Measurements from ENCODE around the gene TMEM41A.
"Not testable (repeated sequence)": the region's sequence is repeated elsewhere in the genome, so short reads cannot be mapped to it uniquely, and the experiment has no call there.

TMEM41A gene

DNA sequence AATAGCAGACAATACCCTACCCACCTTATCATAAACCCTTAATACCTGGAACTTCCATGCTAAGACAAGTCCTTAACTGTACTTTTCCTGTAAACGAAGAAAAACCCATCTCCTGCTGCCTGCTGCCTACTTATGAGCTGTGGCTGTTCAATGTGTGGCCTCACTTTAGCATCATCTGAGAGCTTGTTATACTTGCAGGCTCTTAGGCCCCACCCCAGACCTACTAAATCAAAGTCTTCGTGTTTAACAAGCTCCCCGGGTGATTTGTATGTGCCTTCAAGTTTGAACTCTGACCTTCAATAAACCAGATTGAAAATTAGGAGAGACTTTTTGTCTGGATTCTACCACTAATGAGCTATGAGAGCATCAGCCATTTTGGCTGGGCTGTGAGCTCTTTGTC is 29.3 kb downstream of the TMEM41A start:
- no peak for TF ChIP-seq ZNF274 (IDR thresholded peaks at IDR 0.05; ENCODE audit: low read depth, low read length)
- no peak overlapping the region for H3K4me3 ChIP-seq (ENCODE audit: low read length)

DNA sequence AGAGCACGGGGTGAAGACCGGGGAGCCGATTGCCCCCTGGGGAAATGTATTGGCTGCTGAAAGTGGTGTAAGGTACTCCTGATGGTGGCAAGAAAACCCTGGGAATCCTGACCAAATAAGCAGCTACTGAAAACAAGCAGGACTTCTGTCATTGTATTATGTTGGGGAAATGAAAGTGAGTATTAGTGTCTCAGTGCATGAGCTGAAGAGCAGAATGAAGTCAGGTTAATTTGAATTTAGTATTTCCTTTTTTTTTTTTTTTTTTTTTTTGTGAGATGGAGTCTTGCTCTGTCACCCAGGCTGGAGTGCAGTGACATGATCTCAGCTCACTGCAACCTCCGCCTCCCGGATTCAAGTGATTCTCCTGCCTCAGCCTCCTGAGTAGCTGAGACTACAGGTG is 32.7 kb downstream of the TMEM41A start:
- H3K4me3 ChIP-seq (ENCODE audit: low read length): not testable (repeated sequence)

DNA sequence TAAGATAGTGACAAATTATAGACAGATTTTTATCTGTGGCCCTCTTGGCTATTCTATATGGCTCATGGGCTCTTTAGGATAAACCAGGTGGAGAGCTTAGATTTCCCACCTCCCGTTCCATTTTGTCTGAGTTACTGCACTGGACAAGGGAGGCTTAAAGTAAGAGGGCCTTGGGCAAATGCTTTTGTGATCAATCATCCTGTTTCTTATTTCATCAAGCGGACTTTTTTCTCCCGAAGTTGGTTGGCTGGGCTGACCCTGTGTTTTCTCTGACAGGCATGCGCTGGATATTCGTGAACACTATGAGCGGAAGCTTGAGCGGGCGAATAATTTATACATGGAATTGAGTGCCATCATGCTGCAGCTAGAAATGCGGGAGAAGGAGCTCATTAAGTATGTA is 33.4 kb downstream of the TMEM41A start:
- TF ChIP-seq ZNF274 (IDR thresholded peaks at IDR 0.05; ENCODE audit: low read depth, low read length): no peak

DNA sequence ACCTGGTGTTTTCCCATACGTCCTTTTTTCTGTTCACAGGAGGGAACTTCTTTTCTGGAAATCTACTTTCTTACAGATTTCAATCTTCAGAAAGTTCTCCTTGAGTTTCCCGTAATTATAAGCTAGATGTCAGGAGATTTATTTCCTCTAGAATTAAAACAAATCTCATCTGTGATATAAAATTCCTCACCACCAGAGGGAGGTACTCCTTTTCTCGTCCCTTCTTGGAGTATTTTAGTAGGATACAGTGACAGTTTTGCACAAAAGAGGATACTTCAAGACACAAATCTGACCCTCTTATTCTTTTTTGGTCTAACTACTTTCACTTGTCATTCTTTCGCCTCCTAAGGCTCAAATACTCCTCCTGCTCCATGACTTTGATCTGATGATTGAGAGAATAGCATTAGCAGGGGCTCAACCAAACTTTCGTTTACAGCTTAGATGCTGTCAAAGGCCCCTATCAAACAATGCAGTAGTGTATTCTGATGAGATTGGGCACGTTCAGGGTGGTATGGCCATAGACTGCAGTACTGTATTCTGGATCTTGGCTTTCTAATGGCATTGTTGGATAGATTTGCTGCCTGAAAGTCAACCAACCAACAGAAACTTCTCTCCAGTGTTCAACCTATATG is 38.0 kb downstream of the TMEM41A start:
- TF ChIP-seq ZNF274 (IDR thresholded peaks at IDR 0.05; ENCODE audit: low read depth, low read length): no peak

More for the DNA sequence above, 33.4 kb downstream of the TMEM41A start:
- H3K4me3 ChIP-seq (ENCODE audit: low read length): no peak overlapping the region

GRCh38 chr3:185460309-185460708 is 38.5 kb downstream of the TMEM41A start:
- H3K4me3 ChIP-seq (ENCODE audit: low read length): no peak overlapping the region
- TF ChIP-seq ZNF274 (IDR thresholded peaks at IDR 0.05; ENCODE audit: low read depth, low read length): no peak

More for the DNA sequence above, 38.0 kb downstream of the TMEM41A start:
- no peak overlapping the region for H3K4me3 ChIP-seq (ENCODE audit: low read length)

DNA sequence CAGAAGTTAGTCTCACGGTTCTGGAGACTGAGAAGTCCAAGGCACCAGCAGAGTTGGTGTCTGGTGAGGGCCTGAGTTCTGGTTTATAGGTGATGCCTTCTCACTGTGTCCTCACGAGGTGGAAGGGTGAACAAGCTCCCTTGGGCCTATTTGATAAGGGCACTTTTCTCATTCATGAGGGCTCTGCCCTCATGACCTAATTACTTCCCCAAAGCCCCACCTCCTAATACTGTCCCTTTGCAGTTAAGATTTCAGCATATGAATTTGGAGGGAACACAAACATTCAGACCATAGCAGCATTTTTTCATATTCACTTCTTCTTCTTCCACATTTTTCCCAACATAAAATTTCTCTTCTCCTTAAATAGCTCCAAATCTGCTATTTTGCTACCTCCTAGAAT is 41.5 kb downstream of the TMEM41A start:
- no peak for TF ChIP-seq ZNF274 (IDR thresholded peaks at IDR 0.05; ENCODE audit: low read depth, low read length)
- H3K4me3 ChIP-seq (ENCODE audit: low read length): no peak overlapping the region

GRCh38 chr3:185451432-185451831 is 47.4 kb downstream of the TMEM41A start:
- not testable (repeated sequence) for H3K4me3 ChIP-seq (ENCODE audit: low read length)

- H3K4me3 ChIP-seq (ENCODE audit: low read length): no peak overlapping the region
- no peak for TF ChIP-seq ZNF274 (IDR thresholded peaks at IDR 0.05; ENCODE audit: low read depth, low read length)
Observed at GRCh38 chr3:185448107-185448506, 50.7 kb downstream of the TMEM41A start.

DNA sequence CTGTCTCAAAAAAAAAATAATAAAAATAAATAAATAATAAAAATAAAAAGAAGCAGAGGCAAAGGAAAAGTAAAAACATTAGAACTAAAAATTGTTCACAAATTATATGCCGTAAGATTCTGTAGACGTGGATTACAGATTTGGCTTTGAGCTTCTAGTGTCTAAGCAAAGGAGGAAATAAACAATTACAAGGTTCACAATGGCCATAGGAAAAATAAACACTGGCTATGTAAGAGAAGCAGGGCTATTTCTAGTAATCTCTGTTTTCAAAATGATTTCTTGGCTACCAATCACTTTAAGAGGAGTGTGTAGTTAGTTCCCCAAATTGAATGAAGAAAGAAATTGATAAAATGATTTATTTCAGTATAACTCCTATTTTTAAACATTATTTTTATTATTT is 54.5 kb downstream of the TMEM41A start:
- no peak for TF ChIP-seq ZNF274 (IDR thresholded peaks at IDR 0.05; ENCODE audit: low read depth, low read length)
- no peak overlapping the region for H3K4me3 ChIP-seq (ENCODE audit: low read length)

- no peak for TF ChIP-seq ZNF274 (IDR thresholded peaks at IDR 0.05; ENCODE audit: low read depth, low read length)
- H3K4me3 ChIP-seq (ENCODE audit: low read length): no peak overlapping the region
Observed at GRCh38 chr3:185442031-185442430, 56.8 kb downstream of the TMEM41A start.

- H3K4me3 ChIP-seq (ENCODE audit: low read length): no peak overlapping the region
- TF ChIP-seq ZNF274 (IDR thresholded peaks at IDR 0.05; ENCODE audit: low read depth, low read length): no peak
Observed at GRCh38 chr3:185439745-185440466, 58.9 kb downstream of the TMEM41A start.
